ENCODE results near the gene PRKCZ.
"Not testable (repeated sequence)": the region's sequence is repeated elsewhere in the genome, so short reads cannot be mapped to it uniquely, and the experiment has no call there.

The PRKCZ gene

DNA sequence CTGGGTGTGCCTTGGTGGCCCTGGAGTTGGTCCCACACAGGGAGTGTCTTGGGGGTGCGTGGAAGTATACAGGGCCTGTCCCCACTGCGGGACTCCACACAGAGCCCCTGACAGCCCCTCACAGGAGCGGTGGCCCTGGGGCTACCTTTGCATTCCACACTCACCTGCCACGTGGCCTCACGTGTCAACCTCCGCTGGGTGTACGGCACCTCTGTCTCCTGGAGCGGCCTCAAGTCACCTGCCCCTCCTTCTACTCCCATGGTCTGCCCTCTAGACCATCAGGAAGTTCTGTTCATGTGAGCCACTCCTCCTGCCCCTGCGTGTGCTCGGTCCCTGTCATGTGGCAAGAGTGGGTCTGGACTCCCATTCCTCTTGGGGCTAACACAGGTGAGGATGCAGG, 85.7 kb downstream of the PRKCZ start:
- DNase-seq (ENCODE audit: low read depth), result no peak

GRCh38 chr1:2136386-2137235, 86.4 kb downstream of the PRKCZ start:
- DNase-seq (ENCODE audit: low read depth), result no peak

DNA sequence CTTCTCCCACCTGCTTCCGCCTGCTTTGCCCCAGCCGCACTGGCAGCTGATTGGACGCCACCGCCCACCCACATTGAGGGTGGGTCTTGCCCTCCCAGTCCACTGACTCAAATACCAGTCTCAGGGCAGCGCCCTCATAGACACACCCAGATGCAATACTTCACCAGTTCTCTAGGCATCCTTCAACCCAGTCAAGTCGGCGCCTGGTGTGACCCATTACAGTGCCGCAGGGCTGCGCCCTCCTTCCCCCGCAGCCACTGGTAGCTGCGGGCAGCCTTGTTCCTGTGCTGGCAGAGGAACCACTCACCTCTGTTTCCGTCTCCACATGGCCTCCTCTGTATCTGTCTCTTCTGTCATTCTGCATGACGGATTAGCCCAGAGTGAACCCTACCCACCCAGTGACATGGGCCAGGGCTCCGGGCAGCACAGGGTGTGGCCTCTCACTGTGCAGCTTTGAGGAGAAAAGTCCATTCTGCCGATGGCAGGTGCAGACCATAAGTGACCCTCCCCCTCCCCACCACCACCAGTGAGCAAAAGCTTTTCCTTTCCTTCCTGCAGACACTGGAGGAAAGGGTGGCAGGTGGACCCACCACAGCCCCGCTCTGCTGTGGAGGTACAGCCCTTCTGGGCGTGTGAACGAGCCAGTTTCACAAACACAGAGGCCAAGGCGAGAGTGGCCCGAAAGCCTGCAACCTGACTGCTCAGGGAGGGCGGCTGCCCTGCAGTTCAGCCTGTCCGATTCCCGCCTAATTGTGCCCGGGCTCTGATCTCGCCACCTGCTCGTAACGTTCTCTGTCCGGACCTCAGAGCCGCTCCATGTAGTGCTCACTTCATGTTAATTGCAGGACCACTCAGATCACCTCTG, 87.3 kb downstream of the PRKCZ start:
- DNase-seq (ENCODE audit: low read depth), result no peak

GRCh38 chr1:2139156-2139555, 88.9 kb downstream of the PRKCZ start:
- not testable (repeated sequence) for DNase-seq (ENCODE audit: low read depth)

DNA sequence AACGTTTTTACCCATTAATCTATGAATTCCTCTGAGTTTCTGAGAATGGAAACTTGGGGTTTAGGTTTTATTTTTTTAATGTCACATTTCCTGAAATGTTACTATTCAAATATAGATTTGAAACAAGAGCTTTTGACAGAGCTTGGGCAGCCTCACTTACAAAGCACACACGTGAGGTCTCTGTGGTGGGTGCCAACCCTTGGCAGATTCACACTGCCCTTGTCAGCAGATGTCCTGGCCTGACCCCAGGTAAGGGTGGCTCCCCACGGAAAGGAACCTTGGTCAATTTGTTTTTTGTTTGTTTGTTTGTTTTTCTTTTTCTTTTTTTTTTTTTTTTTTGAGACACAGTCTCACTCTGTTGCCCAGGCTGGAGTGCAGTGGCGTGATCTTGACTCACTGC, 90.8 kb downstream of the PRKCZ start:
- DNase-seq (ENCODE audit: low read depth), result no peak

DNA sequence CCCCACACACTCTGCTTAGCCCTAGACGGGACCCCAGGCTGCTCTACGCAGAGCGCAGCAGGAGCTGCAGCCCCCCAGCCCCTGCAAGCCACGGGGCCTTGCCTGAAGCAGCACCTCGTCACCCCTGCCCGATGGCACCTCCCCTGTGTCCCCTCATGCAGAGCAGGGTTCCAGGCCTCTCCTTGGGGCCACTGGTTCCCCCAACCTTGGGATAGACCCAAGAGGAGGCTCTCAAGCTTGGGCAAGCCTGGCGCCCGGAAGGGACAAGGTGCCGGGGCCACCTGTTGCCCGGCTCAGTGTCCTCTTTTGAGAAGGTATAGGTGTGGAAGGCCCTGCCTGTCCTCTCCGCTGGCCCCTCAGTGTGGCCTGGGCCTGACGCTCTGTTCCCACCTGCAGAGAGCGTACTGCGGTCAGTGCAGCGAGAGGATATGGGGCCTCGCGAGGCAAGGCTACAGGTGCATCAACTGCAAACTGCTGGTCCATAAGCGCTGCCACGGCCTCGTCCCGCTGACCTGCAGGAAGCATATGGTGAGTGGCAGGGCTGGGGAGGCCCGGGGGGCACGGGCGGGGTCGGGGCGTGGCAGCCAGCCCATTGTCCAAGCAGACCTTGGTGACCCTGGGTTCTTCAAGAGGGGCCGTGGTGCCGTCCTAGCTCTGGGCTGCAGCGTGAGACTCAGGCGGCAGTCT, 93.7 kb downstream of the PRKCZ start:
- DNase-seq (ENCODE audit: low read depth), result no peak

DNA sequence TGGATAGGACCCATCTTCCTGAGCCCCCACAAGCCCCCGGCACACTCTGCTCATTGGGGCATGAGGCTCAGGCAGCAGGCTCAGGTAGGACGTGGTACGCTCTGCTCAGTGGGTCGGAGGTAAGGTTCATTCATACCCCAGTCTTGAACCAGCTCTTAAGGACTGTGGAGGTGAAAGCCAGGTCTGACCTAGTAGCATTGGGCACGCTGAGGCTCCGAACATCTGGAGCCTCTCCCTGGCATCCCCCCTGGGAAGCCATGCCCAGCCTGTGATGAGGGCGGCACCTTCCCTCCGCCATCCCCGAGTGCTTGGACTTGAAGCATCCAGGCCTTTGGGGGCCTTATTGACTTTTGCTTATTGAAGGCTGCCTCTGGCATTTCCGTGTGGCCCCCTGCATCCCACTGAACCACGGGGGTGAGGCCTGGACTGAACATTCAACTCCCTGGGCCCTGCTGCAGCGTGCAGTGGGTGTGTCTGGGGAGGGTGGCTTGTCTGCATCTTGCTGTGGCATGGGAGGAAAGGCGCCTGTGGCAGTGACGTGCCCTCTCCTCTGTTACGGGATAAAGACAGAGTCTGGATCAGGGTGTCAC, 94.4 kb downstream of the PRKCZ start:
- no peak for DNase-seq (ENCODE audit: low read depth)

DNA sequence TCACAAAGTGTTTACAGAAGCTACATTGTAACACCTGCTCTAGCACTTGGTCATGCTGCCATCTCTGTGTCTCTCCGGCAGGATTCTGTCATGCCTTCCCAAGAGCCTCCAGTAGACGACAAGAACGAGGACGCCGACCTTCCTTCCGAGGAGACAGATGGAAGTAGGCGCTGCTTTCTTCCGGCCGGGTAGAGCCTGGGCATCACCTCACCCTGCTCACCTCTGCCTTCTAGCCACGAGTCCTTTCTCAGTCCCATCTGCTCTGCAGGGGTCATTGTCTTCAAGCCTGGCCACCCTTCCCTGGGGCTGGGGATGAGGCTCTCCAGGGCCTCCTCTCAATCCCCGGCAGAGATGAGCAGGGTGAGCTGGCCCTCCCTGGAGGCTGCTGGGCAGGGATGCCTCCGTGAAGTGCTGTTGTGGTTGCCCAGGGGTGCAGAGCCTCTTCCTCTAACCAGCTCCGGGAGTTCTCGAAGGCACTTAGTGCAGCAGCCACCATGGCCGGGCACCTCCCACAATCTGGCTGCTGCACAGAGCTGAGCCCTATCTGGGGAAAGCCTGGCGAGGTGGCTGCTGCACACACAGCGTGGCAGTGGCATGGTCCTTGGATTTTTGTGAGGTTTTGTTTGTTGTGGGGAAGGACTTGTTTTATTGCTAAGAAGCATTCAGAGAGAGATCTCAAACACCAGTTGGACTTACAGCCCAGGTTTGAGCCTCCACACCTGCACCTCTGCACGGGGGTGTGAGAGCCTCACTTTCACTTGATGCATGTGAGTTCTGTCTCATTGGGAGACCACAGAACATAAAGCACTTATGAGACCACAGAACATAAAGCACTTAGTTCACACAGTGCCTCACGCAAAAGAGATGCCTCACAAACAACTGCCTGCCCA, 96.0 kb downstream of the PRKCZ start:
- no peak for DNase-seq (ENCODE audit: low read depth)

DNA sequence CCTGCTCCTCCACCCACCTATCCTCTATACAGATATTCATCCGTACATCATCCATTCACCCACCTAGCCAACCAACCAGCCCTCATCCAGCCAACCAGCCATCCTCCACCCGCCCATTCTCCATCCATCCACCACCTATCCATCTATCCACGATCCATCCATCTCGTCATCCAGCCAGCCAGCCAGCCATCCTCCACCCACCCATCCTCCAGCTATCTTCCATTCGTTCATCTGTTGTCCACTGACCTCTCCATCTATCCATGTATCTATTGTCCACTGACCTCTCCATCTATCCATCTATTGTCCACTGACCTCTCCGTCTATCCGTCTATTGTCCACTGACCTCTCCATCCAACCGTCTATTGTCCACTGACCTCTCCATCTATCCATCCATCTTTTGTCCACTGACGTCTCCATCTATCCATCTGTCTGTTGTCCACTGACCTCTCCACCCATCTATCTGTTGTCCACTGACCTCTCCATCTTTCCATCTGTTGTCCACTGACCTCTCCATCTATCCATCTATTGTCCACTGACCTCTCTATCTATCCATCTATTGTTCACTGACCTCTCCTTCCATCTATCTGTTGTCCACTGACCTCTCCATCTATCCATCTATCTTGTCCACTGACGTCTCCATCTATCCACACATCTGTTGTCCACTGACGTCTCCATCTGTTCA, 96.8 kb downstream of the PRKCZ start:
- no peak for DNase-seq (ENCODE audit: low read depth)

DNA sequence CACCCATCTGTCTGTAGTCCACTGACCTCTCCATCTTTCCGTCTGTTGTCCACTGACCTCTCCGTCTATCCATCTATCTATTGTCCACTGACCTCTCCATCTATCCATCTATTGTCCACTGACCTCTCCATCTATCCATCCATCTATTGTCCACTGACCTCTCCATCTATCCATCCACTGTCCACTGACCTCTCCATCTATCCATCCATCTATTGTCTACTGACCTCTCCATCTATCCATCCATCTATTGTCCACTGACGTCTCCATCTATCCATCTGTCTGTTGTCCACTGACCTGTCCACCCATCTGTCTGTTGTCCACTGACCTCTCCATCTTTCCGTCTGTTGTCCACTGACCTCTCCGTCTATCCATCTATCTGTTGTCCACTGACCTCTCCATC, 97.7 kb downstream of the PRKCZ start:
- DNase-seq (ENCODE audit: low read depth), result not testable (repeated sequence)

- DNase-seq (ENCODE audit: low read depth), result no peak
These were observed 98.5 kb downstream of the PRKCZ start for GRCh38 chr1:2148691-2149090.

DNA sequence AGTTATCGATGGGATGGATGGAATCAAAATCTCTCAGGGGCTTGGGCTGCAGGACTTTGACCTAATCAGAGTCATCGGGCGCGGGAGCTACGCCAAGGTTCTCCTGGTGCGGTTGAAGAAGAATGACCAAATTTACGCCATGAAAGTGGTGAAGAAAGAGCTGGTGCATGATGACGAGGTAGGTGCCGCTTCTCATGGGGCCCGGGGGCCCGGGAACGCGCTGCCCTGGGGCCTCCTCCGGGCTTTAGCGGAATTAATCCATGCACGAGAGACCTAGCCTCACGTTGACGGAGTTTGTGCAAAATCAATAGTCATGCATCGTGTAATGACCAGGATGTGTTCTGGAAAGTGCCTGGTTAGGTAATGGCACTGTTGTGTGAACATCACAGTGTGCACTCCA, 100.6 kb downstream of the PRKCZ start:
- no peak for DNase-seq (ENCODE audit: low read depth)

GRCh38 chr1:2151252-2151651, 101.0 kb downstream of the PRKCZ start:
- DNase-seq (ENCODE audit: low read depth), result no peak

DNA sequence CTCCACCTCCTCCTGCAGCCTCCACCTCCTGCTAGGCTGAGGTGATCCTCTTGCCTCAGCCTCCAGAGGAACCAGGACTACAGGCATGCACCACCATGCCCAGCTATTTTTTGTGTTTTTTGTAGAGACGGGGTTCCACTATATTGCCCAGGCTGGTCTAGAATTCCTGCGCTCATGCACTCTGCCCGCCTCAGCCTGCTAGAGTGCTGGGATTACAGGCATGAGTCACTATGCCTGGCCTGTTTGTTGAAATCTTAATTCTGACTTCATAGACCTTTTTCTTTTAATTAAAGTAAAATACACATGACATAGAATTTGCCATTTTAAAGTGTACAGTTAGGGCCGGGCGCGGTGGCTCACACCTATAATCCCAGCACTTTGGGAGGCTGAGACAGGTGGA, 101.7 kb downstream of the PRKCZ start:
- DNase-seq (ENCODE audit: low read depth), result no peak

DNA sequence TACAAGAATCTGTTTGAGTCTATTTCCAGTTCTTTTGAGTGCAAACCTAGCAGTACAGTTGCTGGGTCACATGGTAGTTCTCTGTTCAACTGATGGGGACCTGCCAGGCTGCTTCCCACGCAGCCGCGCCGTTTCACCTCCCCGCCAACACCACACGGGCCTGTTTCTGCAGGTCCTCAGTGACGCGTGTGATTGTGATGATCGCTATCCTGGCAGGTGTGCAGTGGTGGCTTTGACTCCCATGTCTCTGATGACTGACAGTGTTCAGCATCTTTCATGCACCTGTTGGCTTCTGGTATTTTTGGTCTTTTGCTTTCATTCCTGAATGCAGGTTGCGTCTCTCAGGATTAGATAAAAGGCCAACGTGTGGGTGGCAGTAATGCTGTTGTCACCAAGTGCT, 102.7 kb downstream of the PRKCZ start:
- DNase-seq (ENCODE audit: low read depth), result no peak

- DNase-seq (ENCODE audit: low read depth), result no peak
These were observed 103.8 kb downstream of the PRKCZ start for GRCh38 chr1:2154022-2154421.

- no peak for DNase-seq (ENCODE audit: low read depth)
These were observed 105.0 kb downstream of the PRKCZ start for GRCh38 chr1:2155147-2155598.

DNA sequence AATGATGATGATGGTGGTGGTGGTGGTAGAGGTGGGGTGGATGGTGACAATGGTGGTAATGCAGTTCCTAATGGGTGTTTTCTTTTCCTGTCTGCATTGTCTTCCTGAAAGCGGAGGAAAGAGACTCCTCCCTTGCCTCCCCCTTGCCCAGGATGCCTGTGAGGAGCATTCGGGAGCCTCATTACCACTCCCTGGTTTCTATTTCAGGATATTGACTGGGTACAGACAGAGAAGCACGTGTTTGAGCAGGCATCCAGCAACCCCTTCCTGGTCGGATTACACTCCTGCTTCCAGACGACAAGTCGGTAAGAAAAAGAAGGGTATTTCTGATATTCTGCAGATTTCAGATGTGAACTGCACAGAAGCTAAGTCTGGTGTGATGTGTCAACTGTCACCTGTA, 105.6 kb downstream of the PRKCZ start:
- no peak for DNase-seq (ENCODE audit: low read depth)

DNA sequence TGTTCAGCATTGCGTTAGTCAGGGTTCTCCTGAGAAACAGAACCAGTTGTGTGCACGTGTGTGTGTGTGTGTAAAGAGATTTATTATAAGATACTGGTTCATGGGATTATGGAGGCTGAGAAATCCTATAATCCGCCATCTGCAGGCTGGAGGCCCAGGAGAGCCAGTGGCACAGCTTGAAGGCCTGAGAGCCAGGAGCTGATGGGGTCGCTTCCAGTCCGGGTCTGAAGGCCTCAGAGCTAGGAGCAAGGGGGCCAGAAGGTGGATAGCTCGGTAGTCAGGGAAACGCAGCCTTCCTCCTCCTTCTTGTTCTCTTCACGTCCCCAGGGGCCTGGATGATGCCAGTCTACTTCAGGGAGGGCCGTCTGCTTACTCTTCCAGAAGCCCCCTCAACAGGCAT, 106.7 kb downstream of the PRKCZ start:
- DNase-seq (ENCODE audit: low read depth), result no peak

- no peak for DNase-seq (ENCODE audit: low read depth)
These were observed 107.6 kb downstream of the PRKCZ start for GRCh38 chr1:2157856-2158255.

- no peak for DNase-seq (ENCODE audit: low read depth)
These were observed 108.1 kb downstream of the PRKCZ start for GRCh38 chr1:2158272-2158671.
